Psoas muscle (tissue), 8 donors: ENCODE results near the gene SNAP25. TPM values are rescaled to one million over a fixed set of nuclear protein-coding genes. Genes with fewer than 3 reads are reported as not detected.

Experiments used
- ATAC-seq, 4 donors: fragments of 200-7000 bp; cut with Tn5 transposase; one replicate each; pipeline ENCODE4 v1.9.1; 2020; ENCODE audit warnings: moderate library complexity in 3 of 4, mild to moderate bottlenecking in 2 of 4
- DNase-seq, 2 donors: peaks; one replicate each; pipeline ENCODE4 v3.0.0-alpha.2; 2020
- H3K27ac ChIP-seq: fragments of 200-600 bp; one replicate; pipeline ENCODE4 v1.8.0; 2022
- H3K27me3 ChIP-seq, 3 donors: fragments of 200-600 bp in 1 of 3; one replicate each; pipeline versions ENCODE4 v1.6.1 to v1.8.0; 2013 to 2022; ENCODE audit warnings: low read length in 2 of 3, mild to moderate bottlenecking in 2 of 3, moderate library complexity in 1 of 3; ENCODE audit not compliant: insufficient read depth in 3 of 3
- H3K36me3 ChIP-seq, 2 donors: fragments of 200-600 bp in 1 of 2; one replicate each; pipeline versions ENCODE4 v1.6.1 to v1.8.0; 2013 to 2022; ENCODE audit warnings: low read depth in 1 of 2, mild to moderate bottlenecking in 1 of 2, moderate library complexity in 1 of 2; ENCODE audit not compliant: insufficient read depth in 1 of 2
- H3K4me1 ChIP-seq: fragments of 200-600 bp; one replicate; pipeline ENCODE4 v1.8.0; 2022
- H3K4me3 ChIP-seq: fragments of 200-600 bp; one replicate; pipeline ENCODE4 v1.8.0; 2022; ENCODE audit warnings: mild to moderate bottlenecking
- H3K9me3 ChIP-seq: fragments of 200-600 bp; one replicate; pipeline ENCODE4 v1.8.0; 2022
- WGBS, 3 donors: extraction: QIAGEN DNeasy Blood & Tissue Kit; methylation state at CpG; one replicate each; pipeline versions ENCODE4 v1.1.6 to v1.1.7; 2013; 5-methylcytosine and 5-hydroxymethylcytosine counted together
- intact Hi-C, 2 donors: fragments of 100-400 bp; cut with DNase I; formaldehyde crosslinking; loops; one replicate each; pipeline versions ENCODE4 v1.11.0 to v1.14.2; 2022
- polyA plus RNA-seq, 3 donors: library from polyadenylated mRNA; stranded (reverse); fragments of 200-250 nt; gene quantifications; one replicate each; pipeline ENCODE4 v1.2.3, GENCODE V29; 2013
- total RNA-seq, 4 donors: library from RNA; stranded (reverse); fragmentation: NEBNext Ultra II Directional in 2 of 4; extraction: Animal tissue kit (Norgen Biotek cat#: 25700) in 2 of 4; gene quantifications; one replicate each; pipeline versions ENCODE4 v1.2.1 to v1.2.4, GENCODE V29; 2021 to 2023
- TF ChIP-seq, protein P1 (sequence below): fragments of 200-600 bp; IDR thresholded peaks from one replicate; pipeline ENCODE4 v1.8.0; 2022; ENCODE audit warnings: antibody characterized with exemption
- donor health status: healthy with polysubstance abuse.
- donor health status: DM: no; HTN: no; CAD: no; lungs with moderate emphysema.
- donor health status: Bipolar disorder and iron deficiency.
- donor health status: healthy.
- donor health status: DM: yes; HTN: yes; CAD: no.
- donor health status: DM: no; HTN: no; CAD: no.
- donor health status: DM: no; HTN: no; CAD: no.
- donor health status: DM: yes; HTN: yes; CAD: no.

SNAP25 gene
- total and polyA plus RNA-seq, 7 donors: 0.07 to 0.75 TPM; not detected in 5

DNA sequence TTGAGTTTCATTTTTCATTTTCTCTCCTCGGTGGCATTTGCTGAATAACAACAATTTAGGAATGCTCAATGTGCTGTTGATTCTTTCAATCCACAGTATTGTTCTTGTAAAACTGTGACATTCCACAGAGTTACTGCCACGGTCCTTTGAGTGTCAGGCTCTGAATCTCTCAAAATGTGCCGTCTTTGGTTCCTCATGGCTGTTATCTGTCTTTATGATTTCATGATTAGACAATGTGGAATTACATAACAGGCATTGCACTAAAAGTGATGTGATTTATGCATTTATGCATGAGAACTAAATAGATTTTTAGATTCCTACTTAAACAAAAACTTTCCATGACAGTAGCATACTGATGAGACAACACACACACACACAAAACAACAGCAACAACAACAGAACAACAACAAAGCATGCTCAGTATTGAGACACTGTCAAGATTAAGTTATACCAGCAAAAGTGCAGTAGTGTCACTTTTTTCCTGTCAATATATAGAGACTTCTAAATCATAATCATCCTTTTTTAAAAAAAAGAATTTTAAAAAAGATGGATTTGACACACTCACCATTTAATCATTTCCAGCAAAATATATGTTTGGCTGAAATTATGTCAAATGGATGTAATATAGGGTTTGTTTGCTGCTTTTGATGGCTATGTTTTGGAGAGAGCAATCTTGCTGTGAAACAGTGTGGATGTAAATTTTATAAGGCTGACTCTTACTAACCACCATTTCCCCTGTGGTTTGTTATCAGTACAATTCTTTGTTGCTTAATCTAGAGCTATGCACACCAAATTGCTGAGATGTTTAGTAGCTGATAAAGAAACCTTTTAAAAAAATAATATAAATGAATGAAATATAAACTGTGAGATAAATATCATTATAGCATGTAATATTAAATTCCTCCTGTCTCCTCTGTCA lies 88.1 kb downstream of the SNAP25 start:
- ATAC-seq (no peak), DNase-seq (no peak)
- H3K4me3 ChIP-seq: no peak overlapping the region
- TF ChIP-seq, protein P1, sequence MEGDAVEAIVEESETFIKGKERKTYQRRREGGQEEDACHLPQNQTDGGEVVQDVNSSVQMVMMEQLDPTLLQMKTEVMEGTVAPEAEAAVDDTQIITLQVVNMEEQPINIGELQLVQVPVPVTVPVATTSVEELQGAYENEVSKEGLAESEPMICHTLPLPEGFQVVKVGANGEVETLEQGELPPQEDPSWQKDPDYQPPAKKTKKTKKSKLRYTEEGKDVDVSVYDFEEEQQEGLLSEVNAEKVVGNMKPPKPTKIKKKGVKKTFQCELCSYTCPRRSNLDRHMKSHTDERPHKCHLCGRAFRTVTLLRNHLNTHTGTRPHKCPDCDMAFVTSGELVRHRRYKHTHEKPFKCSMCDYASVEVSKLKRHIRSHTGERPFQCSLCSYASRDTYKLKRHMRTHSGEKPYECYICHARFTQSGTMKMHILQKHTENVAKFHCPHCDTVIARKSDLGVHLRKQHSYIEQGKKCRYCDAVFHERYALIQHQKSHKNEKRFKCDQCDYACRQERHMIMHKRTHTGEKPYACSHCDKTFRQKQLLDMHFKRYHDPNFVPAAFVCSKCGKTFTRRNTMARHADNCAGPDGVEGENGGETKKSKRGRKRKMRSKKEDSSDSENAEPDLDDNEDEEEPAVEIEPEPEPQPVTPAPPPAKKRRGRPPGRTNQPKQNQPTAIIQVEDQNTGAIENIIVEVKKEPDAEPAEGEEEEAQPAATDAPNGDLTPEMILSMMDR: no peak
- no peak overlapping the region for H3K27ac ChIP-seq
- no peaks in the 10 kb centered on the region for H3K9me3 ChIP-seq
- whole genome bisulfite sequencing, 3 donors: 26 to 32% (median 27%) methylated on average over 3 of the region's 3 CpGs
- H3K4me1 ChIP-seq: no peaks in the 10 kb centered on the region
- no peaks in the 10 kb centered on the region for H3K36me3 ChIP-seq
- no peaks in the 10 kb centered on the region for H3K27me3 ChIP-seq
- intact Hi-C loops: no loop called here

DNA sequence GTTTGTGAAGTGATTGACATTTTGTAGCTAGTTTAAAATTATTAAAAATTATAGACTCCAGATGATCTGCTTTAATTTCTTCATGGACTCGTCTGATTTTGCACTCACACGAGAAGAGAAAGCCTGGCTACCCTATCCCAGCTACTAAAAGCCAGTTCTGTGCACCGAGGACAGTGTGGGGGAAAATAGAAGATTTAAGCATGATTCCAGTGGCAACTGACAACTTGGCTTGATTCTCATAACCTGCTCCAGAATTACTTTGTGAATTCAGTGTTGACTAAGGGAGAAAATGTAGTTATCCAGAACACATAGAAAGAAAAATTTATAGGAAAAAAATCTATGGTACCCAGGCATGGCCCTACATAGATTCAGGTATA lies 88.7 kb downstream of the SNAP25 start:
- ATAC-seq: no peak
- Histone ChIP-seq H3K27ac (no peak overlapping the region), H3K36me3 (no peaks in the 10 kb centered on the region), H3K9me3 (no peaks in the 10 kb centered on the region), H3K4me3 (no peak overlapping the region), H3K4me1 (no peaks in the 10 kb centered on the region), H3K27me3 (no peaks in the 10 kb centered on the region)
- TF ChIP-seq, protein P1: no peak
- WGBS, 3 donors: 38 to 51% (median 49%) methylated on average over 3 of the region's 3 CpGs
- intact Hi-C loops: no loop called here
- DNase-seq: no peak

DNA sequence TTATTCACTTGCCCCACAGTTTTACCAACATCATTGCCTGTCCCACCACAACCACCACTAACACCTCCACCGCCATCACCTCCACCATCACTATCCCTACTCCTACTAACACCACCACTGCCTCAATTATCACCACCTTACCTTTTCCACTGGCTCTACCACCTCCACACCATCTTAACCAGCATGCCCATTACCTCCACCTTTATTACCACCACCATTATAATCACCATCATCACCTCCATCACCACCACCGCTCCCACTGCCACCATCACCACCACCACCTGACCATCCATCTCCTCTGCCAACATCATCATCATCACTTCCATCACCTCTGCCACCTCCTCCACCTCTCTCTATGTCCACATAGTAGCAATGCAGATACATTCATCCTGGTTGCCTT lies 90.0 kb downstream of the SNAP25 start:
- 76 to 98% (median 96%) methylated on average over 2 of the region's 2 CpGs for WGBS, 3 donors
- no peaks in the 10 kb centered on the region for H3K36me3 ChIP-seq
- no peak overlapping the region for H3K27ac ChIP-seq
- TF ChIP-seq, protein P1: no peak
- peaks cover 0 to 4% (median 0%) of the 10 kb centered on the region in 3 donors for H3K27me3 ChIP-seq
- no peaks in the 10 kb centered on the region for H3K9me3 ChIP-seq
- intact Hi-C loops: no loop called here
- no peaks in the 10 kb centered on the region for H3K4me1 ChIP-seq
- ATAC-seq (no peak), DNase-seq (no peak)
- H3K4me3 ChIP-seq: no peak overlapping the region

DNA sequence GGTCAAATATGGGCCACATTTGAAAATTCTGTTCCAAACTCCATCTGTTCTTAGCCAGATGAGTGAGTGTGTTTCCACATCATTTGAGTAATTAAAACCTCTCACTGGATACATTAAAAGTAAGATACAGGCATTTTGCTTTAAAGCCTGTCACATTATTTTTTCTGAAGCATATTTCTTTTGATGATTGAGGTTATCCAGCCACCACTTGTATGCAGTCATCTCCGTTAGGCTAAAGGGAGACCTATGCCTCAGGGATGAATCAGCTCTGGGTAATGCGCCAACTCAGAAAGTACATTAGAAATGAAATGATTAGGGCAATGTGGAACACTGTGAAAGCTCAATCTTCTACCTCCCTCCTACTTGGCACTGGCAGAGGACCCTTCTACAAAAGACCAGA lies 90.7 kb downstream of the SNAP25 start:
- Histone ChIP-seq H3K27ac (no peak overlapping the region), H3K27me3 (peaks cover 0 to 4% (median 0%) of the 10 kb centered on the region in 3 donors), H3K4me3 (no peak overlapping the region), H3K9me3 (no peaks in the 10 kb centered on the region), H3K4me1 (no peaks in the 10 kb centered on the region), H3K36me3 (no peaks in the 10 kb centered on the region)
- no peak for DNase-seq
- no peak for ATAC-seq
- 77 to 92% (median 78%) methylated on average over 2 of the region's 2 CpGs for WGBS, 3 donors
- intact Hi-C loops: no loop called here
- TF ChIP-seq, protein P1: no peak
